ENCODE data around the gene HYCC1. TPM values are rescaled to one million over a fixed set of nuclear protein-coding genes. Genes with fewer than 3 reads are reported as not detected.
A peak's percentile ranks its signal among the peaks of the same experiment; 100 is the strongest.

Gene HYCC1
- total RNA-seq, 4 donors from 2014 or later: 3.7 to 19.8 (median 8.5) TPM

GRCh38 chr7:23026164-23026563 is 12.2 kb upstream of the HYCC1 start:
- H3K9me3 ChIP-seq: no peaks in the 10 kb centered on the region
- no peak for DNase-seq
- no peaks in the 10 kb centered on the region for H3K4me1 ChIP-seq
- TF ChIP-seq POLR2AphosphoS5 (IDR thresholded peaks at IDR 0.05) (no peak), CTCF (IDR thresholded peaks at IDR 0.05) (no peak), POLR2A (IDR thresholded peaks at IDR 0.05) (no peak), EP300 (IDR thresholded peaks at IDR 0.05; ENCODE audit: low read depth) (no peak)
- H3K27ac ChIP-seq: no peak overlapping the region
- H3K27me3 ChIP-seq: no peaks in the 10 kb centered on the region
- intact Hi-C loops (cut with DNase I; ENCODE audit: low total_unique reads): no loop called here
- no peak overlapping the region for H3K4me3 ChIP-seq
- WGBS, 2 donors (ENCODE audit: low coverage in 1 of 2): 78 to 85% methylated on average over 4 of the region's 4 CpGs
- in situ Hi-C loops (cut with MboI; ENCODE audit: low pct_ligation_motif_present in 1 of 4, low pct_unique_long_range_greater_than_20kb in 1 of 4, low sequenced_read_pairs in 3 of 4): no loop called here
- H3K36me3 ChIP-seq: no peaks in the 10 kb centered on the region

DNA sequence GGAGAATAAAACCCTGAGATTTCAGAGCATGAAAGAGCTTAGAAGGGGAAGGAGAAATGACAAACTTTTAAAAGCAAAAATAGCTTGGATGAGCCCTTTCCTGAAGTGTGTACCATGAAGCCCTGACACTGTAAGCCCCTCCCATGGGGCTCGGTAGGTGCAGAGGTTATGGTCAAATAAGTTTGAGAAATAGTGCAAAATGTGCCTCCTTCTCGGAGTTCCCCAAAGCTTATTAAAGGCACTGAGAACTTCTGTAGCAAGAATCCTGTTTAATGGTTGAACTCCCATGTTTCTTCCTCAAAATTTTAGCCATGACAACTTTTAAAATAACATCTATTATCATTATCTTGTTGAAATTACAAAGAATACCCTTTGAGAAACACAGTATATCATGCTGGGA is 10.5 kb upstream of the HYCC1 start:
- in situ Hi-C loops (cut with MboI; ENCODE audit: low pct_ligation_motif_present in 1 of 4, low pct_unique_long_range_greater_than_20kb in 1 of 4, low sequenced_read_pairs in 3 of 4): loop anchor here in 1 of 4 donors (25.0 kb wide), 1 partner anchor 187 kb away; no protein-coding TSS in a partner anchor
- Histone ChIP-seq H3K4me3 (no peak overlapping the region), H3K36me3 (no peaks in the 10 kb centered on the region), H3K27me3 (no peaks in the 10 kb centered on the region), H3K9me3 (no peaks in the 10 kb centered on the region), H3K27ac (no peak overlapping the region), H3K4me1 (no peaks in the 10 kb centered on the region)
- TF ChIP-seq EP300 (IDR thresholded peaks at IDR 0.05; ENCODE audit: low read depth): no peak
- intact Hi-C loops (cut with DNase I; ENCODE audit: low total_unique reads): no loop called here
- no peak for DNase-seq
- WGBS, 2 donors (ENCODE audit: low coverage in 1 of 2): 58 to 65% methylated on average over 2 of the region's 2 CpGs

- TF ChIP-seq CTCF (IDR thresholded peaks at IDR 0.05): no peak
- no peak for TF ChIP-seq POLR2AphosphoS5 (IDR thresholded peaks at IDR 0.05)
- TF ChIP-seq POLR2A (IDR thresholded peaks at IDR 0.05): no peak
- TF ChIP-seq EP300 (IDR thresholded peaks at IDR 0.05; ENCODE audit: low read depth): no peak
- intact Hi-C loops (cut with DNase I; ENCODE audit: low total_unique reads) (no loop called here), in situ Hi-C loops (cut with MboI; ENCODE audit: low pct_ligation_motif_present in 1 of 4, low pct_unique_long_range_greater_than_20kb in 1 of 4, low sequenced_read_pairs in 3 of 4) (loop anchor here in 1 of 4 donors (25.0 kb wide), 1 partner anchor 186 kb away; no protein-coding TSS in a partner anchor)
- DNase-seq: no peak
- Histone ChIP-seq H3K4me3 (no peak overlapping the region), H3K27me3 (no peaks in the 10 kb centered on the region), H3K4me1 (no peaks in the 10 kb centered on the region), H3K27ac (no peak overlapping the region), H3K9me3 (no peaks in the 10 kb centered on the region), H3K36me3 (no peaks in the 10 kb centered on the region)
- WGBS, 2 donors (ENCODE audit: low coverage in 1 of 2): 83 to 85% methylated on average over 2 of the region's 2 CpGs
These were observed 8.9 kb upstream of the HYCC1 start for GRCh38 chr7:23022851-23023250.

- H3K36me3 ChIP-seq: no peaks in the 10 kb centered on the region
- no peaks in the 10 kb centered on the region for H3K27me3 ChIP-seq
- no peaks in the 10 kb centered on the region for H3K9me3 ChIP-seq
- H3K4me3 ChIP-seq: no peak overlapping the region
- H3K4me1 ChIP-seq: no peaks in the 10 kb centered on the region
- DNase-seq: no peak
- no peak for TF ChIP-seq POLR2AphosphoS5 (IDR thresholded peaks at IDR 0.05)
- no peak for TF ChIP-seq CTCF (IDR thresholded peaks at IDR 0.05)
- TF ChIP-seq EP300 (IDR thresholded peaks at IDR 0.05; ENCODE audit: low read depth): no peak
- TF ChIP-seq POLR2A (IDR thresholded peaks at IDR 0.05): no peak
- intact Hi-C loops (cut with DNase I; ENCODE audit: low total_unique reads): no loop called here
- H3K27ac ChIP-seq: peak overlapping the region in 1 of 4 donors; percentile 2
- WGBS, 2 donors (ENCODE audit: low coverage in 1 of 2): 44 to 59% methylated on average over 7 of the region's 7 CpGs
- in situ Hi-C loops (cut with MboI; ENCODE audit: low pct_ligation_motif_present in 1 of 4, low pct_unique_long_range_greater_than_20kb in 1 of 4, low sequenced_read_pairs in 3 of 4): loop anchor here in 1 of 4 donors (25.0 kb wide), 1 partner anchor 185 kb away; no protein-coding TSS in a partner anchor
These were observed 8.4 kb upstream of the HYCC1 start for GRCh38 chr7:23022258-23022769.

GRCh38 chr7:23021596-23021995 is 7.7 kb upstream of the HYCC1 start:
- no peaks in the 10 kb centered on the region for H3K36me3 ChIP-seq
- WGBS, 2 donors (ENCODE audit: low coverage in 1 of 2): 92 to 96% methylated on average over 1 of the region's 1 CpG
- no peak overlapping the region for H3K27ac ChIP-seq
- no peaks in the 10 kb centered on the region for H3K4me1 ChIP-seq
- no peaks in the 10 kb centered on the region for H3K27me3 ChIP-seq
- TF ChIP-seq POLR2A (IDR thresholded peaks at IDR 0.05): no peak
- no peak for DNase-seq
- intact Hi-C loops (cut with DNase I; ENCODE audit: low total_unique reads) (no loop called here), in situ Hi-C loops (cut with MboI; ENCODE audit: low pct_ligation_motif_present in 1 of 4, low pct_unique_long_range_greater_than_20kb in 1 of 4, low sequenced_read_pairs in 3 of 4) (loop anchor here in 1 of 4 donors (25.0 kb wide), 1 partner anchor 184 kb away; no protein-coding TSS in a partner anchor)
- H3K9me3 ChIP-seq: no peaks in the 10 kb centered on the region
- H3K4me3 ChIP-seq: no peak overlapping the region

Data from transverse colon (tissue), 4 donors.